Liver (tissue), 9 donors: Measurements from ENCODE around the gene NIFK. TPM values are rescaled to one million over a fixed set of nuclear protein-coding genes. Genes with fewer than 3 reads are reported as not detected.

Source experiments
- DNase-seq: peaks from one replicate; pipeline ENCODE4 v3.0.0-alpha.2; 2017; ENCODE audit warnings: low spot score
- H3K27ac ChIP-seq, 2 donors: one replicate each; pipeline ENCODE4 v1.7.0; 2013; ENCODE audit warnings: inconsistent platforms in 2 of 2, low read length in 2 of 2, control low read depth in 1 of 2, low read depth in 1 of 2, mild to moderate bottlenecking in 1 of 2
- H3K27me3 ChIP-seq, 4 donors: one replicate each; pipeline versions ENCODE4 v1.6.1 to v1.7.0; 2013; ENCODE audit warnings: low read length in 3 of 4, inconsistent platforms in 1 of 4, mild to moderate bottlenecking in 1 of 4, moderate library complexity in 1 of 4; ENCODE audit not compliant: control insufficient read depth in 4 of 4, insufficient read depth in 4 of 4
- H3K36me3 ChIP-seq, 4 donors: one replicate each; pipeline versions ENCODE4 v1.6.1 to v1.7.0; 2013; ENCODE audit warnings: low read length in 3 of 4, mild to moderate bottlenecking in 3 of 4, low read depth in 1 of 4, moderate library complexity in 1 of 4; ENCODE audit not compliant: control insufficient read depth in 4 of 4, insufficient read depth in 3 of 4
- H3K4me1 ChIP-seq, 4 donors: one replicate each; pipeline versions ENCODE4 v1.6.1 to v1.7.0; 2013; ENCODE audit warnings: low read length in 3 of 4, mild to moderate bottlenecking in 3 of 4, moderate library complexity in 1 of 4; ENCODE audit not compliant: control insufficient read depth in 4 of 4, insufficient read depth in 4 of 4
- H3K4me3 ChIP-seq, 3 donors: one replicate each; pipeline versions ENCODE4 v1.6.1 to v1.7.0; 2013; ENCODE audit warnings: low read length in 3 of 3, control low read depth in 1 of 3, low read depth in 1 of 3, mild to moderate bottlenecking in 1 of 3
- H3K9ac ChIP-seq, 2 donors: one replicate each; pipeline ENCODE4 v1.7.0; 2013; ENCODE audit warnings: low read length in 2 of 2, mild to moderate bottlenecking in 2 of 2, moderate library complexity in 2 of 2, control low read depth in 1 of 2, low read depth in 1 of 2
- H3K9me3 ChIP-seq, 4 donors: one replicate each; pipeline versions ENCODE4 v1.6.1 to v1.7.0; 2013; ENCODE audit warnings: low read length in 3 of 4; ENCODE audit not compliant: control insufficient read depth in 4 of 4
- ATF3 ChIP-seq: IDR thresholded peaks from 2 replicates; pipeline ENCODE4 v1.6.1; 2016; ENCODE audit warnings: antibody characterized with exemption
- EGR1 ChIP-seq, 2 donors: IDR thresholded peaks; 2 replicates each; pipeline ENCODE4 v1.6.1; 2016 to 2018; ENCODE audit warnings: antibody characterized with exemption in 2 of 2, low read depth in 2 of 2
- FOXA1 ChIP-seq: IDR thresholded peaks from 2 replicates; pipeline ENCODE4 v1.6.1; 2016; ENCODE audit warnings: antibody characterized with exemption
- FOXA2 ChIP-seq: IDR thresholded peaks from 2 replicates; pipeline ENCODE4 v1.6.1; 2016; ENCODE audit warnings: antibody characterized with exemption
- GABPA ChIP-seq, 2 donors: IDR thresholded peaks in 1 of 2; conservative IDR thresholded peaks in 1 of 2; 2 replicates each; pipeline ENCODE4 v1.6.1; 2016; ENCODE audit warnings: antibody characterized with exemption in 2 of 2, mild to moderate bottlenecking in 1 of 2, moderate library complexity in 1 of 2
- HNF4A ChIP-seq, 2 donors: conservative IDR thresholded peaks; 2 replicates each; pipeline ENCODE4 v1.6.1; 2016; ENCODE audit warnings: antibody characterized with exemption in 2 of 2, mild to moderate bottlenecking in 2 of 2
- HNF4G ChIP-seq: IDR thresholded peaks from 2 replicates; pipeline ENCODE4 v1.6.1; 2016; ENCODE audit warnings: antibody characterized with exemption
- JUND ChIP-seq, 2 donors: IDR thresholded peaks; 2 replicates each; pipeline ENCODE4 v1.6.1; 2016; ENCODE audit warnings: antibody characterized with exemption in 2 of 2
- MAX ChIP-seq: IDR thresholded peaks from 2 replicates; pipeline ENCODE4 v1.6.1; 2016; ENCODE audit warnings: antibody characterized with exemption
- NR2F2 ChIP-seq: IDR thresholded peaks from 2 replicates; pipeline ENCODE4 v1.6.1; 2016; ENCODE audit warnings: antibody characterized with exemption
- RAD21 ChIP-seq, 2 donors: IDR thresholded peaks; 2 replicates each; pipeline ENCODE4 v1.6.1; 2016; ENCODE audit warnings: antibody characterized with exemption in 2 of 2, mild to moderate bottlenecking in 2 of 2
- REST ChIP-seq: IDR thresholded peaks from 2 replicates; pipeline ENCODE4 v1.6.1; 2016; ENCODE audit warnings: antibody characterized with exemption, mild to moderate bottlenecking
- RXRA ChIP-seq, 2 donors: IDR thresholded peaks; 2 replicates each; pipeline ENCODE4 v1.6.1; 2017 to 2018; ENCODE audit warnings: antibody characterized with exemption in 2 of 2, mild to moderate bottlenecking in 1 of 2
- SP1 ChIP-seq: IDR thresholded peaks from 2 replicates; pipeline ENCODE4 v1.6.1; 2018; ENCODE audit warnings: antibody characterized with exemption, mild to moderate bottlenecking
- TAF1 ChIP-seq: conservative IDR thresholded peaks from 2 replicates; pipeline ENCODE4 v1.6.1; 2016; ENCODE audit warnings: antibody characterized with exemption, mild to moderate bottlenecking
- YY1 ChIP-seq: IDR thresholded peaks from 2 replicates; pipeline ENCODE4 v1.6.1; 2016; ENCODE audit warnings: antibody characterized with exemption, mild to moderate bottlenecking
- WGBS: extraction: QIAGEN DNeasy Blood & Tissue Kit; methylation state at CpG from one replicate; pipeline ENCODE4 v1.1.7; 2013; 5-methylcytosine and 5-hydroxymethylcytosine counted together
- polyA plus RNA-seq, 2 donors: library from polyadenylated mRNA; stranded (reverse) in 1 of 2; unstranded in 1 of 2; fragments of 200-250 nt in 1 of 2; fragments of >200 nt in 1 of 2; fragmentation: Nextera tagmentation in 1 of 2; extraction: Ambion mirVana in 1 of 2; gene quantifications; one replicate each; pipeline versions ENCODE4 v1.2.1 to v1.2.3, GENCODE V29; 2013 to 2015
- total RNA-seq, 2 donors: library from RNA; depleted of rRNA; stranded (reverse); fragments of >200 nt; gene quantifications; one replicate each; pipeline ENCODE4 v1.2.3, GENCODE V29; 2014
- TF ChIP-seq, protein P1 (sequence below): fragments of 150-350 bp; IDR thresholded peaks from 2 replicates; pipeline ENCODE4 v1.5.1; 2017; ENCODE audit warnings: improper control_type of control experiment, low read depth, low read length; ENCODE audit not compliant: missing input control
- donor health status: healthy.
- donor health status: healthy.
- donor health status: healthy.
- donor health status: healthy.
- donor health status: healthy.

NIFK gene
- total and polyA plus RNA-seq, 4 donors = 13.4 to 25.6 (median 16.2) TPM

DNA sequence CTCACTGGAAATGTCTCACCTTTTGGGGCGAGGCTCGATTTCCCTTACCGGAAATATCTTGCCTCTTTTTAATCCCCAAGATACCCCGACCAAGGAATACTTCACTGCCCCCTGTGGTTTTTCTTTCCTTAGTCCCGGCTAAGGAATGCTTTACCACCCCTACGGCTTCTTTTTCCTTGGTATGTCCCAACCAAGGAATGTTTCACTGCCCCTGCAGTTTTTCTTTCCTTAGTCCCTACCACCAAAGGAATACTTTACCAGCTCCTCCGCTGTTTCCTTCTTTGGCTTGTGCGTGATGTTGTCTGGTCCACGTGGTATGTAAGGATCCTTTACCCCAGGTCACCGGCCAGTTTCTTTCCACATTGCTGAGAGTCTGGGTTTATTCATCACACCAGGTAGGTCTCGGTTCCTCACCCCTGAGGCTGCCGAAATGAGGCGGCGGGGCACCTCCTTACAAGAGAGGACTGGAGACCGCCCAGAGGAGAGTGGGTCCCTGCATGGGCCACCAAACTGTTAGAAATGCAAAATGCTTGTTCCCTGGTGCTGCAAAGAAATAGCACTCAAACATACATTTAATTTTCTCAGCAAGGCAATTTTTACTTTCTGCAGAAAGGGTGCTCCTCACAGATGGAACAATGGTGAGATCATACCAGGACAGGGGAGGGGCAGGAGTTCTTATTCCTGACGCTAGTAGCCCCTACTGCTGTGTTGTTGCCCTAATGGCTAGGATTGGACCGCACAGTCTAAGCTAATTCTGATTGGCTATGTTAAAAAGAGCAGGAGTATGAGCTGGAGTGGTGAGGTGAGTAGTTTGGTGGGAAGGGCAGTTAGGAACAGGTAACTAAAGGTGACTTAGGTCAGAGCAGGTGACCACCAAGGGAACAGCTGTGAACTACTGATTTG lies 54.0 kb downstream of the NIFK start:
- no peak overlapping the region for H3K27ac ChIP-seq
- DNase-seq = no peak
- peaks cover 11 to 24% (median 16%) of the 10 kb centered on the region in 4 donors for H3K9me3 ChIP-seq
- no peak overlapping the region for H3K9ac ChIP-seq
- H3K4me1 ChIP-seq = no peaks in the 10 kb centered on the region
- 88% methylated on average over 17 of the region's 17 CpGs for WGBS
- no peaks in the 10 kb centered on the region for H3K27me3 ChIP-seq
- TF ChIP-seq MAX = no peak
- TF ChIP-seq ATF3 = no peak
- TF ChIP-seq RAD21 (IDR thresholded peaks at IDR 0.05) = no peak
- TF ChIP-seq, protein P1, sequence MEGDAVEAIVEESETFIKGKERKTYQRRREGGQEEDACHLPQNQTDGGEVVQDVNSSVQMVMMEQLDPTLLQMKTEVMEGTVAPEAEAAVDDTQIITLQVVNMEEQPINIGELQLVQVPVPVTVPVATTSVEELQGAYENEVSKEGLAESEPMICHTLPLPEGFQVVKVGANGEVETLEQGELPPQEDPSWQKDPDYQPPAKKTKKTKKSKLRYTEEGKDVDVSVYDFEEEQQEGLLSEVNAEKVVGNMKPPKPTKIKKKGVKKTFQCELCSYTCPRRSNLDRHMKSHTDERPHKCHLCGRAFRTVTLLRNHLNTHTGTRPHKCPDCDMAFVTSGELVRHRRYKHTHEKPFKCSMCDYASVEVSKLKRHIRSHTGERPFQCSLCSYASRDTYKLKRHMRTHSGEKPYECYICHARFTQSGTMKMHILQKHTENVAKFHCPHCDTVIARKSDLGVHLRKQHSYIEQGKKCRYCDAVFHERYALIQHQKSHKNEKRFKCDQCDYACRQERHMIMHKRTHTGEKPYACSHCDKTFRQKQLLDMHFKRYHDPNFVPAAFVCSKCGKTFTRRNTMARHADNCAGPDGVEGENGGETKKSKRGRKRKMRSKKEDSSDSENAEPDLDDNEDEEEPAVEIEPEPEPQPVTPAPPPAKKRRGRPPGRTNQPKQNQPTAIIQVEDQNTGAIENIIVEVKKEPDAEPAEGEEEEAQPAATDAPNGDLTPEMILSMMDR = no peak
- TF ChIP-seq JUND (IDR thresholded peaks at IDR 0.05) = no peak
- no peak for TF ChIP-seq RXRA (IDR thresholded peaks at IDR 0.05)
- no peak for TF ChIP-seq FOXA1
- no peak for TF ChIP-seq YY1
- H3K4me3 ChIP-seq = peak overlapping the region in 2 of 3 donors; percentile 16 to 29
- H3K36me3 ChIP-seq = no peaks in the 10 kb centered on the region

- no peak for DNase-seq
- no peaks in the 10 kb centered on the region for H3K36me3 ChIP-seq
- no peak overlapping the region for H3K9ac ChIP-seq
- no peak overlapping the region for H3K27ac ChIP-seq
- no peak overlapping the region for H3K4me3 ChIP-seq
- H3K4me1 ChIP-seq = no peaks in the 10 kb centered on the region
- H3K27me3 ChIP-seq = no peaks in the 10 kb centered on the region
- TF ChIP-seq NR2F2 = no peak
- no peak for TF ChIP-seq FOXA1
- TF ChIP-seq FOXA2 = no peak
- no peak for TF ChIP-seq REST
- TF ChIP-seq SP1 = no peak
- TF ChIP-seq, protein P1 = no peak
- no peak for TF ChIP-seq RAD21 (IDR thresholded peaks at IDR 0.05)
- no peak for TF ChIP-seq TAF1
- TF ChIP-seq HNF4A (conservative IDR thresholded peaks at IDR 0.05) = no peak
- TF ChIP-seq ATF3 = no peak
- TF ChIP-seq JUND (IDR thresholded peaks at IDR 0.05) = no peak
- TF ChIP-seq GABPA (IDR thresholded peaks at IDR 0.05 in 1 of 2, conservative IDR thresholded peaks at IDR 0.05 in 1 of 2) = no peak
- TF ChIP-seq HNF4G = no peak
- no peak for TF ChIP-seq EGR1 (IDR thresholded peaks at IDR 0.05; ENCODE audit: low read depth in 2 of 2)
- H3K9me3 ChIP-seq = peaks cover 7 to 16% (median 11%) of the 10 kb centered on the region in 4 donors
Observed at GRCh38 chr2:121677855-121678254, 58.8 kb downstream of the NIFK start.
